Body of pancreas (tissue), 4 donors: ENCODE measurements around the gene CDKL4.
"Not testable (repeated sequence)": the region's sequence is repeated elsewhere in the genome, so short reads cannot be mapped to it uniquely, and the experiment has no call there.

Source experiments
- CTCF ChIP-seq, 7 experiments: fragments of 450-650 bp in 4 of 7; fragments of 200-600 bp in 3 of 7; sonication (generic) in 3 of 7; IDR thresholded peaks; one replicate each; pipeline ENCODE4 v1.5.1; 2016 to 2019; ENCODE audit warnings: antibody characterized with exemption in 7 of 7
- POLR2A ChIP-seq, 3 donors: fragments of 450-650 bp; IDR thresholded peaks; one replicate each; pipeline ENCODE4 v1.6.1; 2016; ENCODE audit warnings: antibody characterized with exemption in 3 of 3, mild to moderate bottlenecking in 2 of 3

GRCh38 chr2:39172047-39172706, 71.6 kb downstream of the CDKL4 start:
- not testable (repeated sequence) for TF ChIP-seq CTCF, POLR2A (IDR thresholded peaks at IDR 0.05)
